K562 (cell line): ENCODE results near the gene ATG4C. TPM values are rescaled to one million over a fixed set of nuclear protein-coding genes. Genes with fewer than 3 reads are reported as not detected.

ENCODE experiments used
- ATAC-seq: fragments of 200-7000 bp; cut with Tn5 transposase; 3 replicates; pipeline ENCODE4 v1.9.1; 2020; ENCODE audit warnings: moderate library complexity
- BruUV-seq: library from RNA; stranded (reverse); fragments of 400-500 nt; replicated peaks from 2 replicates; lab custom pipeline; 2021; lab: Mats Ljungman, UMichigan
- CTCF ChIA-PET: fragments of 300-600 bp; formaldehyde crosslinking; extraction: SDS; loops from one replicate; lab custom pipeline; 2021; ENCODE audit warnings: low intra/inter-chr PET ratio; lab: Yijun Ruan, JAX
- POLR2A ChIA-PET: fragments of 300-600, 350-650 bp; sonication (Branson Sonifier 250); formaldehyde crosslinking; extraction: SDS; loops from one replicate; lab custom pipeline; 2021; ENCODE audit warnings: antibody characterized with exemption, inconsistent platforms; lab: Yijun Ruan, JAX
- DNase-seq, 4 experiments: peaks; one replicate each; pipeline versions ENCODE4 v3.0.0 to v3.0.0-alpha.2; 2011 to 2018; ENCODE audit warnings: low spot score in 3 of 4, mixed read lengths in 3 of 4; ENCODE audit errors: extremely low read depth in 1 of 4
- FAIRE-seq: peaks from 2 replicates; lab custom pipeline; 2011; peaks lifted over from hg19 to GRCh38; lab: Jason Lieb, UNC
- H2AFZ ChIP-seq: 2 replicates; pipeline ENCODE4 v1.6.0; 2011; ENCODE audit warnings: low read depth, low read length, control low read depth, inconsistent platforms
- H3K27ac ChIP-seq: fragments of 200-600 bp; 3 replicates; pipeline ENCODE4 v1.8.0; 2011; ENCODE audit warnings: low read depth, mild to moderate bottlenecking, control low read depth, inconsistent platforms, low read length, moderate library complexity, mixed read lengths; ENCODE audit errors: extremely low read depth
- H3K27me3 ChIP-seq, 2 experiments: fragments of 300-600 bp in 1 of 2; 2 replicates in 1 of 2; 3 replicates in 1 of 2; pipeline versions ENCODE4 v1.6.0 to v1.8.0; 2011; ENCODE audit warnings: inconsistent platforms in 2 of 2, low read length in 2 of 2, mild to moderate bottlenecking in 1 of 2, mixed read lengths in 1 of 2, moderate library complexity in 1 of 2; ENCODE audit not compliant: control insufficient read depth in 2 of 2, insufficient read depth in 2 of 2
- H3K36me3 ChIP-seq: fragments of 300-600 bp; 3 replicates; pipeline ENCODE4 v1.8.0; 2011; ENCODE audit warnings: mild to moderate bottlenecking, low read length, inconsistent platforms; ENCODE audit not compliant: control insufficient read depth, insufficient read depth
- H3K4me1 ChIP-seq, 2 experiments: fragments of 200-600 bp in 1 of 2; replicated peaks in 1 of 2; 2 replicates in 1 of 2; 3 replicates in 1 of 2; pipeline versions ENCODE4 v1.5.1 to v1.8.0; 2011; ENCODE audit warnings: inconsistent platforms in 2 of 2, low read length in 2 of 2, mild to moderate bottlenecking in 1 of 2, mixed read lengths in 1 of 2, moderate library complexity in 1 of 2; ENCODE audit not compliant: control insufficient read depth in 2 of 2, insufficient read depth in 2 of 2
- H3K4me2 ChIP-seq: 2 replicates; pipeline ENCODE4 v1.6.1; 2011; ENCODE audit warnings: low read length, control low read depth, inconsistent platforms, mixed read lengths; ENCODE audit not compliant: insufficient read depth
- H3K4me3 ChIP-seq: fragments of 200-600 bp; sonication (generic), shearing (Covaris generic); 2 replicates; pipeline ENCODE4 v1.5.1; 2016; ENCODE audit warnings: control low read depth, inconsistent platforms
- H3K79me2 ChIP-seq: fragments of 200-600 bp; 3 replicates; pipeline ENCODE4 v1.8.0; 2011; ENCODE audit warnings: low read length, inconsistent platforms; ENCODE audit not compliant: control insufficient read depth, insufficient read depth
- H3K9ac ChIP-seq, 2 experiments: 2 replicates each; pipeline versions ENCODE4 v1.6.0 to v1.6.1; 2011; ENCODE audit warnings: low read depth in 2 of 2, low read length in 2 of 2, control low read depth in 1 of 2, inconsistent platforms in 1 of 2, mild to moderate bottlenecking in 1 of 2, mixed read lengths in 1 of 2; ENCODE audit not compliant: insufficient read depth in 1 of 2
- H3K9me1 ChIP-seq: one replicate; pipeline ENCODE4 v1.6.0; 2011; ENCODE audit warnings: inconsistent platforms, mild to moderate bottlenecking, low read length, moderate library complexity; ENCODE audit not compliant: control insufficient read depth, insufficient read depth
- H3K9me3 ChIP-seq: replicated peaks from 2 replicates; pipeline ENCODE4 v1.5.1; 2011; ENCODE audit warnings: low read depth, low read length, inconsistent platforms; ENCODE audit not compliant: control insufficient read depth, insufficient read depth
- H4K20me1 ChIP-seq: replicated peaks from 2 replicates; pipeline ENCODE4 v1.6.1; 2011; ENCODE audit warnings: low read length, inconsistent platforms, mixed read lengths; ENCODE audit not compliant: control insufficient read depth, insufficient read depth
- MCM5 ChIP-seq: fragments of 450-650 bp; IDR thresholded peaks from 2 replicates; pipeline ENCODE4 v1.6.1; 2016; ENCODE audit warnings: low read depth
- WGBS: fragments of 100-300 bp; shearing (Covaris generic); methylation state at CpG from one replicate; pipeline ENCODE4 v1.1.6; 2016; ENCODE audit warnings: low coverage, mixed read lengths; ENCODE audit not compliant: insufficient coverage; ENCODE audit errors: missing lambda C conversion rate; 5-methylcytosine and 5-hydroxymethylcytosine counted together
- in situ Hi-C: fragments of 300-500 bp; cut with MboI; formaldehyde crosslinking; loops from 4 replicates; pipeline ENCODE4 v1.15.0; 2018; ENCODE audit warnings: inconsistent platforms, mixed read lengths
- intact Hi-C: fragments of 100-400 bp; cut with micrococcal nuclease; formaldehyde crosslinking; loops from 2 replicates; pipeline ENCODE4 v1.14.2; 2022
- polyA plus RNA-seq, 8 experiments: library from polyadenylated mRNA; depleted of rRNA in 4 of 8; stranded (reverse) in 5 of 8; unstranded in 3 of 8; fragments of >200 nt; fragmentation: Nextera tagmentation in 2 of 8; fragmentation: Illumina TruSeq in 1 of 8; extraction: Ambion mirVana in 2 of 8; extraction: Trizol in 1 of 8; gene quantifications; 2 replicates each; pipeline versions ENCODE4 v1.2.1 to v1.2.3, GENCODE V29; 2011 to 2014; ENCODE audit warnings: inconsistent platforms in 1 of 8, missing spikeins in 1 of 8
- total RNA-seq, 7 experiments: library from RNA; depleted of rRNA in 6 of 7; stranded (reverse); fragments of >200 nt in 6 of 7; fragmentation: Illumina TruSeq in 2 of 7; extraction: Trizol in 2 of 7; gene quantifications; 2 replicates each; pipeline versions ENCODE4 v1.2.1 to v1.2.3, GENCODE V29; 2011 to 2021; ENCODE audit warnings: low replicate concordance in 1 of 7
- TF ChIP-seq, protein P1 (sequence below), 2 experiments: fragments of 450-650 bp in 1 of 2; sonication (generic) in 1 of 2; formaldehyde crosslinking in 1 of 2; IDR thresholded peaks; 2 replicates each; pipeline versions ENCODE4 v1.7.1 to v1.9.0; 2016 to 2022; ENCODE audit warnings: inconsistent platforms in 1 of 2, mild to moderate bottlenecking in 1 of 2, missing genetic modification reagents in 1 of 2

Gene ATG4C
- total and polyA plus RNA-seq, 9 of the 15 experiments (the other 6 are each of a cell fraction or from before 2014, with no cell fraction given): 7.6 to 35.8 (median 16.1) TPM

DNA sequence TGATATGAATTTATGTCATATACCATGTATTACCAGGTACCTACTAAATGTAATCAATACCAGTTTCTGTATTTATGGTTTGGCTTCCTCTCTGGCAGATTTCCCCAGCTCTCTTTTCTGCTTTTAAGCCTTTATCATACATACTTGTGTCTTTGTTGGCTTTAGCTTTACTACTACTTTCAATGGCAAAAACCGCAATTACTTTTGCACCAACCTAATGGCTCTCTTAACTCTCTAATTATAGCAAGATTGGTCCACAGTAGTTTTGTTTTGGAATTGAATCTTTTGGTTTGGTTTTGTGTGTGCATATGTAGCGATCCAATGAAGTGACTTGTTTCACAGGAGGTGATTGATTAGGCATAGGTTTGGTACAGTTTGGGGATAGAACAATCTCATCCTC is 93.6 kb downstream of the ATG4C start:
- FAIRE-seq (no peak), DNase-seq (no peak), ATAC-seq (no peak)
- in situ Hi-C loops: no loop called here
- Histone ChIP-seq H3K4me2 (no peak overlapping the region), H3K27ac (no peak overlapping the region), H3K4me1 (no peaks in the 10 kb centered on the region), H4K20me1 (no peaks in the 10 kb centered on the region), H3K9ac (no peak overlapping the region), H3K27me3 (peaks cover 0 to 5% of the 10 kb centered on the region in 2 experiments; a peak in 2 of 5 replicates), H3K9me3 (no peaks in the 10 kb centered on the region), H3K9me1 (no peaks in the 10 kb centered on the region), H3K79me2 (no peaks in the 10 kb centered on the region), H3K36me3 (no peaks in the 10 kb centered on the region), H3K4me3 (no peak overlapping the region), H2AFZ (no peak overlapping the region)
- TF ChIP-seq, protein P1, sequence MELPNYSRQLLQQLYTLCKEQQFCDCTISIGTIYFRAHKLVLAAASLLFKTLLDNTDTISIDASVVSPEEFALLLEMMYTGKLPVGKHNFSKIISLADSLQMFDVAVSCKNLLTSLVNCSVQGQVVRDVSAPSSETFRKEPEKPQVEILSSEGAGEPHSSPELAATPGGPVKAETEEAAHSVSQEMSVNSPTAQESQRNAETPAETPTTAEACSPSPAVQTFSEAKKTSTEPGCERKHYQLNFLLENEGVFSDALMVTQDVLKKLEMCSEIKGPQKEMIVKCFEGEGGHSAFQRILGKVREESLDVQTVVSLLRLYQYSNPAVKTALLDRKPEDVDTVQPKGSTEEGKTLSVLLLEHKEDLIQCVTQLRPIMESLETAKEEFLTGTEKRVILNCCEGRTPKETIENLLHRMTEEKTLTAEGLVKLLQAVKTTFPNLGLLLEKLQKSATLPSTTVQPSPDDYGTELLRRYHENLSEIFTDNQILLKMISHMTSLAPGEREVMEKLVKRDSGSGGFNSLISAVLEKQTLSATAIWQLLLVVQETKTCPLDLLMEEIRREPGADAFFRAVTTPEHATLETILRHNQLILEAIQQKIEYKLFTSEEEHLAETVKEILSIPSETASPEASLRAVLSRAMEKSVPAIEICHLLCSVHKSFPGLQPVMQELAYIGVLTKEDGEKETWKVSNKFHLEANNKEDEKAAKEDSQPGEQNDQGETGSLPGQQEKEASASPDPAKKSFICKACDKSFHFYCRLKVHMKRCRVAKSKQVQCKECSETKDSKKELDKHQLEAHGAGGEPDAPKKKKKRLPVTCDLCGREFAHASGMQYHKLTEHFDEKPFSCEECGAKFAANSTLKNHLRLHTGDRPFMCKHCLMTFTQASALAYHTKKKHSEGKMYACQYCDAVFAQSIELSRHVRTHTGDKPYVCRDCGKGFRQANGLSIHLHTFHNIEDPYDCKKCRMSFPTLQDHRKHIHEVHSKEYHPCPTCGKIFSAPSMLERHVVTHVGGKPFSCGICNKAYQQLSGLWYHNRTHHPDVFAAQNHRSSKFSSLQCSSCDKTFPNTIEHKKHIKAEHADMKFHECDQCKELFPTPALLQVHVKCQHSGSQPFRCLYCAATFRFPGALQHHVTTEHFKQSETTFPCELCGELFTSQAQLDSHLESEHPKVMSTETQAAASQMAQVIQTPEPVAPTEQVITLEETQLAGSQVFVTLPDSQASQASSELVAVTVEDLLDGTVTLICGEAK (IDR thresholded peaks at IDR 0.05): peak; percentile 65
- TF ChIP-seq, protein P1 (CRISPR knock-in tag; IDR thresholded peaks at IDR 0.05): no peak
- TF ChIP-seq MCM5: no peak
- ChIA-PET POLR2A (interaction anchor here (0.9 kb wide), 1 partner anchor 18 kb away, joined by 3 read pairs; no protein-coding TSS in a partner anchor), CTCF (no interaction called here)
- WGBS: 0% methylated on average over 2 of the region's 2 CpGs
- no TSS peak for BruUV-seq
- intact Hi-C loops: no loop called here
